ENCODE results near the gene CCDC85C. TPM values are rescaled to one million over a fixed set of nuclear protein-coding genes. Genes with fewer than 3 reads are reported as not detected.

Gene CCDC85C
- total RNA-seq, 2 experiments from 2014 or later: 6.4 to 15.0 TPM

DNA sequence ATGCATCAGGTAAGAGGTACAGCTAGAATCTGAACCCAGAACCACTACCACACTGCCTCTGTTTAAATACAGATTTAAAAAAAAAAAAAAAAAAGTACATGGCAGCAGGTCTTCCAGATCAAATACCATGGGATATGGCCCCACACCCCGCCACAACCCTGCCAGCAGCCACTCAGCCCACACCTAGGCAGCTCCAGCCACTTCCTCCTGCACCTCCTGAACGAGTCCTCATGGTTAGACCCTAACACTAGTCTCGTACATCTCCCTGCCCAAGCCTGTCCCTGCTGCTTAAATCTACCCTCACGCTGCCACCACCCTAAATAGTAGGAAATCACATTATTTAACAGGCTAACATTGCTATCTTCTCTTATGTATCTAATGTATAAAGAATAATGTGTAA, 135.9 kb downstream of the CCDC85C start:
- DNase-seq (ENCODE audit: low spot score): no peak
- ChIA-PET POLR2A (interaction anchor here (0.9 to 1.0 kb wide), 2 partner anchors 13 to 52 kb away, joined by 3 to 5 read pairs; partner anchors contain the start of genes CCNK and SETD3), CTCF (ENCODE audit: unreplicated experiment) (no interaction called here)
- Histone ChIP-seq H2AFZ (ENCODE audit: low read length) (no peak overlapping the region), H3K4me3 (ENCODE audit: low read depth, low read length, poor library complexity, severe bottlenecking) (no peak overlapping the region), H3K4me2 (ENCODE audit: low read length) (no peak overlapping the region), H3K9me3 (ENCODE audit: low read length) (no peaks in the 10 kb centered on the region), H3K36me3 (ENCODE audit: insufficient read depth, low read length) (peaks cover 23% of the 10 kb centered on the region; the same call in 1 of the 2 replicates), H3K9me2 (ENCODE audit: insufficient read depth, low read length) (no peaks in the 10 kb centered on the region), H4K20me1 (ENCODE audit: insufficient read depth, low read length) (peaks cover 17% of the 10 kb centered on the region), H3K79me2 (ENCODE audit: insufficient read depth, low read depth, low read length) (peaks cover 39% of the 10 kb centered on the region), H3K27ac (ENCODE audit: low read depth, low read length, poor library complexity, severe bottlenecking) (no peak overlapping the region), H3K4me1 (ENCODE audit: insufficient read depth, low read length, poor library complexity, severe bottlenecking) (no peaks in the 10 kb centered on the region)
- intact Hi-C loops (cut with micrococcal nuclease; ENCODE audit: unreplicated experiment): no loop called here
- TF ChIP-seq EZH2phosphoT487 (IDR thresholded peaks at IDR 0.05; ENCODE audit: borderline replicate concordance, low read depth, low read length): no peak
- TF ChIP-seq, protein P1, sequence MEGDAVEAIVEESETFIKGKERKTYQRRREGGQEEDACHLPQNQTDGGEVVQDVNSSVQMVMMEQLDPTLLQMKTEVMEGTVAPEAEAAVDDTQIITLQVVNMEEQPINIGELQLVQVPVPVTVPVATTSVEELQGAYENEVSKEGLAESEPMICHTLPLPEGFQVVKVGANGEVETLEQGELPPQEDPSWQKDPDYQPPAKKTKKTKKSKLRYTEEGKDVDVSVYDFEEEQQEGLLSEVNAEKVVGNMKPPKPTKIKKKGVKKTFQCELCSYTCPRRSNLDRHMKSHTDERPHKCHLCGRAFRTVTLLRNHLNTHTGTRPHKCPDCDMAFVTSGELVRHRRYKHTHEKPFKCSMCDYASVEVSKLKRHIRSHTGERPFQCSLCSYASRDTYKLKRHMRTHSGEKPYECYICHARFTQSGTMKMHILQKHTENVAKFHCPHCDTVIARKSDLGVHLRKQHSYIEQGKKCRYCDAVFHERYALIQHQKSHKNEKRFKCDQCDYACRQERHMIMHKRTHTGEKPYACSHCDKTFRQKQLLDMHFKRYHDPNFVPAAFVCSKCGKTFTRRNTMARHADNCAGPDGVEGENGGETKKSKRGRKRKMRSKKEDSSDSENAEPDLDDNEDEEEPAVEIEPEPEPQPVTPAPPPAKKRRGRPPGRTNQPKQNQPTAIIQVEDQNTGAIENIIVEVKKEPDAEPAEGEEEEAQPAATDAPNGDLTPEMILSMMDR (conservative IDR thresholded peaks at IDR 0.05; ENCODE audit: low read length): no peak
- BruUV-seq (replicated peaks): no TSS peak

DNA sequence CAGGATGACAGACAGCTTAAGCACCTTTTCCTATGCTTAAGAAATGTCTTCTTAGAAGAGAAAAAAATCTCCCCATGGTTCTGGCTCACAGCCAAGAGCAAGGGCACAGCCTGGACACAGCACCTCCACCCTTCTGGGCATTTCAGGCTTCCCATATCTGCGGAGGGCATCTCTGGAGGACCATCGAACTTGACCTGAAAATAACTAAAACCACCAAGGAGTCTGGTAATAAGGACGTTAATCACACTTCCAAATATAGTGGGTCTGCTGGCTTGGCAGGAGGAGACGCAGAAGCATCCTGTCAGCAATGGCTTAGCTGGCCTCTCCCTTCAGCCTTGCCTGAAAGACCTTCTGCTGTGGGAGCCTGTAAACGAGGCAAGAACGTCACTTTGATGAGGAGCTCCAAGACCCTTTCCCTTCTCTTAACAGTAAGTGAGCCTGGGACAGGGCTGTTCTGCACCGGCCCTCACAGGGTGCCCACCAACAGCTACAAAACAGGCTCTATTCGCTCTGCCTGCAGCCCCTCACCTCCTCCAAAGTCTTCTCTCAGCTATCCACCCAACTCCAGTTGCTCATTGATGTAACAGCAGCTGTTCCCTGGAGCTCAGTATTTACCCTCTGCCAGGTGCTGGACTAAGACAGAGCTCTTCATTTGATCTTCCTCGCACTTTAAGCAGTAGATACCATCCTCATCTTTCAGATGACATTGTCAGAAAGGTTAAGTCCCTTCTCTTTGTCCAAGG, 136.5 kb downstream of the CCDC85C start:
- intact Hi-C loops (cut with micrococcal nuclease; ENCODE audit: unreplicated experiment): no loop called here
- Histone ChIP-seq H3K9me2 (ENCODE audit: insufficient read depth, low read length) (no peaks in the 10 kb centered on the region), H3K36me3 (ENCODE audit: insufficient read depth, low read length) (peaks cover 27% of the 10 kb centered on the region; the same call in 1 of the 2 replicates), H3K27ac (ENCODE audit: low read depth, low read length, poor library complexity, severe bottlenecking) (no peak overlapping the region), H3K9me3 (ENCODE audit: low read length) (no peaks in the 10 kb centered on the region), H4K20me1 (ENCODE audit: insufficient read depth, low read length) (peaks cover 15% of the 10 kb centered on the region; the same call in 1 of the 2 replicates), H3K4me3 (ENCODE audit: low read depth, low read length, poor library complexity, severe bottlenecking) (no peak overlapping the region), H3K4me2 (ENCODE audit: low read length) (no peak overlapping the region), H3K79me2 (ENCODE audit: insufficient read depth, low read depth, low read length) (peaks cover 33% of the 10 kb centered on the region), H2AFZ (ENCODE audit: low read length) (no peak overlapping the region), H3K4me1 (ENCODE audit: insufficient read depth, low read length, poor library complexity, severe bottlenecking) (no peaks in the 10 kb centered on the region)
- BruUV-seq (replicated peaks): no TSS peak
- DNase-seq (ENCODE audit: low spot score): no peak
- ChIA-PET POLR2A (interaction anchor here (0.8 to 1.0 kb wide), 3 partner anchors 9 to 51 kb away, joined by 3 to 5 read pairs (median 3); partner anchors contain the start of genes CCNK and SETD3), CTCF (ENCODE audit: unreplicated experiment) (no interaction called here)
- TF ChIP-seq EZH2phosphoT487 (IDR thresholded peaks at IDR 0.05; ENCODE audit: borderline replicate concordance, low read depth, low read length): no peak
- TF ChIP-seq, protein P1 (conservative IDR thresholded peaks at IDR 0.05; ENCODE audit: low read length): no peak

DNA sequence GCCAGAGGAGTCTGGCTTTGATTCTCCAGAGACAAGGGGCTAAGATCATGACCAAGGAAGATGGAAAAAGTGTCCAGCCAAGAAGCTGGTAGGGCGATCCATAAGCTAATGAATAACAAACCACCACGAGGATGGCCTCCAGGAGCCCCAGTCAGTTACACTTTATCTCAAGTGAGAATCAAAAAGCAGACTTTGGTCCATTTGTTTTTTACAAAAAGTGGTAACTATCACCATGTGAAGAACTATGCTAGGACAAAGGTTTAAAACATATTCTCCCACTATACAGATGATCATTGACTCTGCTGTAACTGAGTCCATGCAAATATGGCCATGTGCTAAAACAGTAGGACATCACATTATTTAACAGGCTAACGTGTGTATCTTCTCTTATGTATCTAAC, 137.2 kb downstream of the CCDC85C start:
- no peak overlapping the region for H3K4me3 ChIP-seq (ENCODE audit: low read depth, low read length, poor library complexity, severe bottlenecking)
- no peak for DNase-seq (ENCODE audit: low spot score)
- no peaks in the 10 kb centered on the region for H3K9me3 ChIP-seq (ENCODE audit: low read length)
- ChIA-PET CTCF (ENCODE audit: unreplicated experiment) (no interaction called here), POLR2A (interaction anchor here (0.8 kb wide), 1 partner anchor 10 kb away, joined by 3 read pairs; no protein-coding TSS in a partner anchor)
- no peak overlapping the region for H2AFZ ChIP-seq (ENCODE audit: low read length)
- BruUV-seq (replicated peaks): no TSS peak
- TF ChIP-seq EZH2phosphoT487 (IDR thresholded peaks at IDR 0.05; ENCODE audit: borderline replicate concordance, low read depth, low read length): no peak
- TF ChIP-seq, protein P1 (conservative IDR thresholded peaks at IDR 0.05; ENCODE audit: low read length): no peak
- H3K4me2 ChIP-seq (ENCODE audit: low read length): no peak overlapping the region
- peaks cover 26% of the 10 kb centered on the region for H3K79me2 ChIP-seq (ENCODE audit: insufficient read depth, low read depth, low read length)
- H3K9me2 ChIP-seq (ENCODE audit: insufficient read depth, low read length): no peaks in the 10 kb centered on the region
- peaks cover 35% of the 10 kb centered on the region; the same call in 1 of the 2 replicates for H3K36me3 ChIP-seq (ENCODE audit: insufficient read depth, low read length)
- peaks cover 9% of the 10 kb centered on the region; the same call in 1 of the 2 replicates for H4K20me1 ChIP-seq (ENCODE audit: insufficient read depth, low read length)
- H3K27ac ChIP-seq (ENCODE audit: low read depth, low read length, poor library complexity, severe bottlenecking): no peak overlapping the region
- no peaks in the 10 kb centered on the region for H3K4me1 ChIP-seq (ENCODE audit: insufficient read depth, low read length, poor library complexity, severe bottlenecking)
- intact Hi-C loops (cut with micrococcal nuclease; ENCODE audit: unreplicated experiment): no loop called here

Data from OCI-LY7 (cell line).